H1 (cell line): ENCODE results near the gene WNK3. TPM values are rescaled to one million over a fixed set of nuclear protein-coding genes. Genes with fewer than 3 reads are reported as not detected.

Experiments used
- CTCF ChIA-PET: fragments of 300-600 bp; sonication (Branson Sonifier 250); formaldehyde crosslinking; loops from one replicate; lab custom pipeline; 2021; ENCODE audit not compliant: partially characterized antibody; lab: Charles Lee
- POLR2A ChIA-PET: fragments of 300-600 bp; sonication (Branson Sonifier 250); formaldehyde crosslinking; loops from one replicate; lab custom pipeline; 2021; ENCODE audit warnings: inconsistent platforms; ENCODE audit not compliant: partially characterized antibody; lab: Charles Lee
- DNase-seq, 2 experiments: peaks; one replicate each; pipeline versions ENCODE4 v3.0.0 to v3.0.0-alpha.2; 2010 to 2022; ENCODE audit warnings: low spot score in 2 of 2, low read depth in 1 of 2, mixed read lengths in 1 of 2
- FAIRE-seq: peaks from 2 replicates; lab custom pipeline; 2011; peaks lifted over from hg19 to GRCh38; lab: Jason Lieb, UNC
- H2AFZ ChIP-seq: 2 replicates; pipeline ENCODE4 v1.8.1; 2012; ENCODE audit warnings: low read length, inconsistent platforms
- H2AK5ac ChIP-seq: 2 replicates; pipeline ENCODE4 v1.6.1; 2013; ENCODE audit warnings: low read depth, low read length
- H2BK120ac ChIP-seq: replicated peaks from 2 replicates; pipeline ENCODE3; 2013; ENCODE audit warnings: low read depth, low read length, inconsistent platforms
- H2BK12ac ChIP-seq: 2 replicates; pipeline ENCODE4 v1.6.1; 2013; ENCODE audit warnings: low read depth, low read length
- H2BK15ac ChIP-seq: 2 replicates; pipeline ENCODE4 v1.6.1; 2013; ENCODE audit warnings: low read length
- H2BK20ac ChIP-seq: 2 replicates; pipeline ENCODE4 v1.6.1; 2013; ENCODE audit warnings: low read length
- H2BK5ac ChIP-seq: 2 replicates; pipeline ENCODE4 v1.6.1; 2013; ENCODE audit warnings: low read depth, low read length
- H3K14ac ChIP-seq: 2 replicates; pipeline ENCODE4 v1.6.1; 2013; ENCODE audit warnings: inconsistent platforms; ENCODE audit not compliant: insufficient read length
- H3K18ac ChIP-seq: 2 replicates; pipeline ENCODE4 v1.6.1; 2013; ENCODE audit warnings: low read length; ENCODE audit errors: extremely low read depth
- H3K23ac ChIP-seq: 2 replicates; pipeline ENCODE4 v1.6.1; 2013; ENCODE audit warnings: inconsistent platforms; ENCODE audit not compliant: insufficient read length
- H3K23me2 ChIP-seq: 2 replicates; pipeline ENCODE4 v1.6.1; 2013; ENCODE audit warnings: low read depth, low read length
- H3K27ac ChIP-seq: 2 replicates; pipeline ENCODE4 v1.6.1; 2011; ENCODE audit warnings: low read depth, low read length, inconsistent platforms
- H3K27me3 ChIP-seq, 4 experiments: replicated peaks in 1 of 4; 1 replicate in 1 of 4; 2 replicates in 3 of 4; pipeline versions ENCODE4 v1.6.1 to v1.8.1; 2011 to 2013; ENCODE audit warnings: low read length in 3 of 4, mild to moderate bottlenecking in 3 of 4, inconsistent platforms in 2 of 4, mixed read lengths in 2 of 4, moderate library complexity in 1 of 4; ENCODE audit not compliant: control insufficient read depth in 3 of 4, insufficient read depth in 3 of 4; ENCODE audit errors: extremely low read depth in 1 of 4
- H3K36me3 ChIP-seq, 4 experiments: 2 replicates each; pipeline versions ENCODE4 v1.6.1 to v1.8.1; 2011 to 2013; ENCODE audit warnings: mild to moderate bottlenecking in 4 of 4, low read length in 3 of 4, moderate library complexity in 2 of 4, control low read depth in 1 of 4, inconsistent platforms in 1 of 4; ENCODE audit not compliant: insufficient read depth in 4 of 4, control insufficient read depth in 2 of 4
- H3K4ac ChIP-seq: replicated peaks from 2 replicates; pipeline ENCODE3; 2013; ENCODE audit warnings: low read length, low read depth, mixed read lengths, inconsistent platforms; ENCODE audit not compliant: insufficient read length
- H3K4me1 ChIP-seq, 4 experiments: replicated peaks in 1 of 4; 1 replicate in 1 of 4; 2 replicates in 3 of 4; pipeline versions ENCODE4 v1.6.1 to v1.8.1; 2011 to 2013; ENCODE audit warnings: low read length in 3 of 4, inconsistent platforms in 2 of 4, mixed read lengths in 1 of 4; ENCODE audit not compliant: insufficient read depth in 4 of 4, control insufficient read depth in 3 of 4
- H3K4me2 ChIP-seq, 2 experiments: 2 replicates each; pipeline versions ENCODE4 v1.6.1 to v1.8.1; 2011 to 2013; ENCODE audit warnings: low read depth in 2 of 2, low read length in 2 of 2, control low read depth in 1 of 2, inconsistent platforms in 1 of 2, mild to moderate bottlenecking in 1 of 2; ENCODE audit not compliant: insufficient read depth in 1 of 2
- H3K4me3 ChIP-seq, 4 experiments: fragments of 200-600, 300-600 bp in 1 of 4; sonication (generic), shearing (Covaris generic), sonication (Bioruptor Twin) in 1 of 4; 2 replicates each; pipeline versions ENCODE4 v1.5.1 to v1.8.1; 2011 to 2016; ENCODE audit warnings: low read length in 4 of 4, low read depth in 3 of 4, control low read depth in 2 of 4, inconsistent platforms in 2 of 4, mild to moderate bottlenecking in 2 of 4, mixed read lengths in 1 of 4, moderate library complexity in 1 of 4; ENCODE audit not compliant: insufficient read depth in 2 of 4; ENCODE audit errors: extremely low read depth in 1 of 4
- H3K56ac ChIP-seq: replicated peaks from 2 replicates; pipeline ENCODE3; 2013; ENCODE audit warnings: low read depth, mild to moderate bottlenecking, mixed read lengths, low read length, inconsistent platforms; ENCODE audit not compliant: insufficient read length
- H3K79me1 ChIP-seq: 2 replicates; pipeline ENCODE4 v1.6.1; 2013; ENCODE audit warnings: low read depth, low read length, control low read depth
- H3K79me2 ChIP-seq, 2 experiments: 2 replicates each; pipeline versions ENCODE4 v1.6.1 to v1.8.1; 2012 to 2013; ENCODE audit warnings: low read length in 2 of 2, mild to moderate bottlenecking in 2 of 2, inconsistent platforms in 1 of 2; ENCODE audit not compliant: insufficient read depth in 2 of 2, control insufficient read depth in 1 of 2
- H3K9ac ChIP-seq, 4 experiments: replicated peaks in 1 of 4; 1 replicate in 1 of 4; 2 replicates in 3 of 4; pipeline versions ENCODE4 v1.6.1 to v1.8.1; 2011 to 2013; ENCODE audit warnings: low read depth in 3 of 4, low read length in 3 of 4, control low read depth in 2 of 4, mild to moderate bottlenecking in 2 of 4, moderate library complexity in 2 of 4, inconsistent platforms in 1 of 4; ENCODE audit errors: extremely low read depth in 1 of 4
- H3K9me3 ChIP-seq, 2 experiments: 2 replicates each; pipeline versions ENCODE4 v1.6.1 to v1.8.1; 2012 to 2013; ENCODE audit warnings: mild to moderate bottlenecking in 2 of 2, moderate library complexity in 2 of 2, control low read depth in 1 of 2, inconsistent platforms in 1 of 2, low read depth in 1 of 2, low read length in 1 of 2, mixed read lengths in 1 of 2; ENCODE audit not compliant: insufficient read depth in 2 of 2
- H4K20me1 ChIP-seq, 2 experiments: replicated peaks in 1 of 2; 2 replicates each; pipeline versions ENCODE3 to v1.8.1; 2011 to 2013; ENCODE audit warnings: inconsistent platforms in 2 of 2, low read length in 2 of 2, mild to moderate bottlenecking in 1 of 2; ENCODE audit not compliant: insufficient read depth in 2 of 2, control insufficient read depth in 1 of 2
- H4K5ac ChIP-seq: 2 replicates; pipeline ENCODE4 v1.6.1; 2013; ENCODE audit warnings: low read length, low read depth, mixed read lengths, inconsistent platforms; ENCODE audit not compliant: insufficient read length
- H4K8ac ChIP-seq: 2 replicates; pipeline ENCODE4 v1.8.0; 2013; ENCODE audit warnings: mild to moderate bottlenecking, moderate library complexity, low read length, inconsistent platforms; ENCODE audit not compliant: insufficient read depth; ENCODE audit errors: extremely low read depth
- H4K91ac ChIP-seq: replicated peaks from 2 replicates; pipeline ENCODE3; 2013; ENCODE audit warnings: low read length, mixed read lengths, inconsistent platforms; ENCODE audit not compliant: insufficient read length
- CBX5 ChIP-seq: fragments of 300-800, 300-1000 bp; sonication (generic); IDR thresholded peaks from 2 replicates; pipeline ENCODE4 v1.7.1; 2016; ENCODE audit warnings: antibody characterized with exemption, low read length, low read depth
- EGR1 ChIP-seq: IDR thresholded peaks from 2 replicates; pipeline ENCODE4 v1.6.1; 2011; ENCODE audit warnings: low read depth, low read length, borderline replicate concordance
- EP300 ChIP-seq, 2 experiments: IDR thresholded peaks; 1 replicate in 1 of 2; 2 replicates in 1 of 2; pipeline ENCODE4 v1.6.1; 2011 to 2012; ENCODE audit warnings: low read depth in 2 of 2, low read length in 2 of 2, mild to moderate bottlenecking in 2 of 2, borderline replicate concordance in 1 of 2, inconsistent platforms in 1 of 2, moderate library complexity in 1 of 2
- FOSL1 ChIP-seq: IDR thresholded peaks from 2 replicates; pipeline ENCODE4 v1.6.1; 2011; ENCODE audit warnings: mild to moderate bottlenecking, low read depth, low read length, moderate library complexity; ENCODE audit not compliant: insufficient read depth
- GTF2F1 ChIP-seq: IDR thresholded peaks from 2 replicates; pipeline ENCODE4 v1.6.1; 2012; ENCODE audit warnings: low read depth, low read length, improper control_type of control experiment, borderline replicate concordance
- HDAC6 ChIP-seq: IDR thresholded peaks from one replicate; pipeline ENCODE4 v1.7.1; 2012; ENCODE audit warnings: low read depth, mild to moderate bottlenecking, inconsistent platforms, low read length, moderate library complexity
- MAFK ChIP-seq: IDR thresholded peaks from 2 replicates; pipeline ENCODE4 v1.6.1; 2012; ENCODE audit warnings: low read depth, mild to moderate bottlenecking, improper control_type of control experiment, low read length
- POLR2AphosphoS5 ChIP-seq: IDR thresholded peaks from 2 replicates; pipeline ENCODE4 v1.6.1; 2011; ENCODE audit warnings: low read depth, low read length
- TAF7 ChIP-seq: optimal IDR thresholded peaks from 2 replicates; pipeline ENCODE3; 2011; ENCODE audit warnings: low read depth, mild to moderate bottlenecking, inconsistent platforms, low read length, moderate library complexity, borderline replicate concordance
- TBP ChIP-seq: IDR thresholded peaks from 2 replicates; pipeline ENCODE4 v1.6.1; 2011; ENCODE audit warnings: low read depth, low read length, improper control_type of control experiment
- WGBS, 2 experiments: shearing (Covaris generic) in 1 of 2; methylation state at CpG; one replicate each; pipeline versions ENCODE4 v1.1.6 to v1.1.7; 2013 to 2015; ENCODE audit warnings: low lambda C conversion rate in 2 of 2, mixed read lengths in 2 of 2, inconsistent platforms in 1 of 2, low coverage in 1 of 2, missing lambda C conversion rate in 1 of 2; ENCODE audit not compliant: insufficient replicate concordance in 2 of 2, insufficient coverage in 1 of 2, insufficient read length in 1 of 2; ENCODE audit errors: extremely low coverage in 1 of 2, missing lambda C conversion rate in 1 of 2; 5-methylcytosine and 5-hydroxymethylcytosine counted together
- polyA plus RNA-seq, 7 experiments: library from polyadenylated mRNA; depleted of rRNA in 3 of 7; stranded (reverse) in 5 of 7; unstranded in 2 of 7; fragments of >200 nt in 5 of 7; fragments of 200-250 nt in 2 of 7; gene quantifications; 1 replicate in 5 of 7; 2 replicates in 1 of 7; 4 replicates in 1 of 7; pipeline versions ENCODE4 v1.2.1 to v1.2.3, GENCODE V29; 2011 to 2013; ENCODE audit warnings: missing spikeins in 2 of 7, mixed read lengths in 2 of 7
- total RNA-seq: library from RNA; stranded (reverse); fragmentation: NEBNext Ultra II Directional; extraction: Animal tissue kit (Norgen Biotek cat#: 25700); gene quantifications from 2 replicates; pipeline ENCODE4 v1.2.1, GENCODE V29; 2021
- TF ChIP-seq, protein P1 (sequence below), 3 experiments: IDR thresholded peaks; 1 replicate in 2 of 3; 2 replicates in 1 of 3; pipeline versions ENCODE4 v1.5.1 to v1.6.1; 2011; ENCODE audit warnings: low read length in 3 of 3, mild to moderate bottlenecking in 3 of 3, inconsistent platforms in 2 of 3, low read depth in 1 of 3, moderate library complexity in 1 of 3; ENCODE audit not compliant: insufficient read depth in 1 of 3; ENCODE audit errors: control extremely low read depth in 1 of 3

The WNK3 gene
- total and polyA plus RNA-seq, 2 of the 8 experiments (the other 6 are each of a cell fraction or from before 2014, with no cell fraction given): 5.5 to 37.5 TPM

DNA sequence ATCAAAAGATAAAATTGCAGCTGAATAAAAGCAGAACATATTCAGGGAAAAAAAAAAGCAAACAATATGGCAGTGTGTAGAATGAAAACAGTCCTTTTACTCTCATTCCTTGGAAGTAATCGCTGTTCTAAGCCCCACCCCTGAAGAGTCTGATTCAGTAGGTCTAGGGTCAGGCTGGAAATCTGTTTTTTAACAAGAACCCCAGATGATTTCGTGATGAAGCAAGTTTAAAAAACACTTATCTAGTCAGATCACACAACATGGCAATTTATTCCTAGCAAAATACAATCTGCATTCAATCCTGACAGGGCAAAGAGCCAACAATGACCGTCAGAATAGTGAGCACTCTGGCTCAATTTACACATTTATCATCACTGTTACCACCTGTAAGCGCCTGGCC lies 190.9 kb downstream of the WNK3 start:
- no peak overlapping the region for H3K14ac ChIP-seq
- no peaks in the 10 kb centered on the region; the same call in 1 of the 2 replicates for H3K23me2 ChIP-seq
- ChIA-PET POLR2A (no interaction called here), CTCF (no interaction called here)
- H2AK5ac ChIP-seq: no peak overlapping the region
- H3K36me3 ChIP-seq: no peaks in the 10 kb centered on the region
- no peak for FAIRE-seq
- H3K4me1 ChIP-seq: no peaks in the 10 kb centered on the region
- no peak overlapping the region for H3K4me3 ChIP-seq
- no peak for DNase-seq
- no peak for TF ChIP-seq MAFK
- TF ChIP-seq HDAC6: no peak
- TF ChIP-seq GTF2F1: no peak
- no peak for TF ChIP-seq EGR1
- TF ChIP-seq EP300 (IDR thresholded peaks at IDR 0.05; ENCODE audit: borderline replicate concordance in 1 of 2, low read depth in 2 of 2, low read length in 2 of 2): no peak
- TF ChIP-seq TBP: no peak
- no peak for TF ChIP-seq FOSL1
- no peak for TF ChIP-seq POLR2AphosphoS5
- TF ChIP-seq TAF7: no peak
- TF ChIP-seq CBX5: no peak
- TF ChIP-seq, protein P1, sequence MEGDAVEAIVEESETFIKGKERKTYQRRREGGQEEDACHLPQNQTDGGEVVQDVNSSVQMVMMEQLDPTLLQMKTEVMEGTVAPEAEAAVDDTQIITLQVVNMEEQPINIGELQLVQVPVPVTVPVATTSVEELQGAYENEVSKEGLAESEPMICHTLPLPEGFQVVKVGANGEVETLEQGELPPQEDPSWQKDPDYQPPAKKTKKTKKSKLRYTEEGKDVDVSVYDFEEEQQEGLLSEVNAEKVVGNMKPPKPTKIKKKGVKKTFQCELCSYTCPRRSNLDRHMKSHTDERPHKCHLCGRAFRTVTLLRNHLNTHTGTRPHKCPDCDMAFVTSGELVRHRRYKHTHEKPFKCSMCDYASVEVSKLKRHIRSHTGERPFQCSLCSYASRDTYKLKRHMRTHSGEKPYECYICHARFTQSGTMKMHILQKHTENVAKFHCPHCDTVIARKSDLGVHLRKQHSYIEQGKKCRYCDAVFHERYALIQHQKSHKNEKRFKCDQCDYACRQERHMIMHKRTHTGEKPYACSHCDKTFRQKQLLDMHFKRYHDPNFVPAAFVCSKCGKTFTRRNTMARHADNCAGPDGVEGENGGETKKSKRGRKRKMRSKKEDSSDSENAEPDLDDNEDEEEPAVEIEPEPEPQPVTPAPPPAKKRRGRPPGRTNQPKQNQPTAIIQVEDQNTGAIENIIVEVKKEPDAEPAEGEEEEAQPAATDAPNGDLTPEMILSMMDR (IDR thresholded peaks at IDR 0.05; ENCODE audit: control extremely low read depth in 1 of 3, insufficient read depth in 1 of 3, low read depth in 1 of 3, low read length in 3 of 3): no peak
- H2AFZ ChIP-seq: no peak overlapping the region
- H3K79me2 ChIP-seq: no peaks in the 10 kb centered on the region
- no peak overlapping the region for H3K56ac ChIP-seq
- no peaks in the 10 kb centered on the region for H3K79me1 ChIP-seq
- no peak overlapping the region for H2BK5ac ChIP-seq
- no peak overlapping the region for H3K18ac ChIP-seq
- no peaks in the 10 kb centered on the region for H3K9me3 ChIP-seq
- H3K23ac ChIP-seq: no peak overlapping the region
- no peaks in the 10 kb centered on the region for H3K27me3 ChIP-seq
- no peak overlapping the region for H4K91ac ChIP-seq
- H3K4me2 ChIP-seq: no peak overlapping the region
- H3K4ac ChIP-seq: no peak overlapping the region
- no peak overlapping the region for H3K27ac ChIP-seq
- H4K20me1 ChIP-seq: no peaks in the 10 kb centered on the region
- H2BK20ac ChIP-seq: no peak overlapping the region
- H2BK120ac ChIP-seq: no peak overlapping the region
- no peak overlapping the region for H3K9ac ChIP-seq
- 79% methylated on average over 4 of the region's 4 CpGs; no CpG with 5 or more reads in 1 of the 2 experiments for WGBS, 2 experiments
- H4K5ac ChIP-seq: no peak overlapping the region
- H4K8ac ChIP-seq: no peak overlapping the region
- H2BK12ac ChIP-seq: no peak overlapping the region
- H2BK15ac ChIP-seq: no peak overlapping the region
